ENCODE data around the gene CCDC28A. TPM values are rescaled to one million over a fixed set of nuclear protein-coding genes. Genes with fewer than 3 reads are reported as not detected.

The CCDC28A gene
- total RNA-seq (2021; ENCODE audit: unreplicated experiment), result 12.0 TPM
- 7.7 and 12.7 TPM in 2 replicates for polyA plus RNA-seq (2012)
- Bru-seq, nascent RNA, result percentile 64 among the genes with signal in this experiment
- BruChase-seq, experiment 1, labeled RNA remaining after a 6-hour chase, result percentile 65 among the genes with signal in this experiment
- BruChase-seq, experiment 2, labeled RNA remaining after a 2-hour chase, result percentile 53 among the genes with signal in this experiment
- long read RNA-seq, transcript CCDC28A-202 (6 exons, 1,505 nt), result major isoform, 12 of 15 reads
- long read RNA-seq, partial matches to known transcripts, result 0 of 15 reads
- long read RNA-seq, other reads (novel, unspliced or antisense), result 3 of 15 reads

GRCh38 chr6:138773177-138774091 lies at the start of gene CCDC28A:
CCDC28A (plus strand) TSS chr6:138773769; CDS start chr6:138776121, 2,352 bp downstream.
- BruUV-seq (replicated peaks), result no TSS peak
- H4K20me1 ChIP-seq (ENCODE audit: insufficient read depth), result peaks cover 3% of the 10 kb centered on the region; the same call in 1 of the 2 replicates
- no peaks in the 10 kb centered on the region for H3K9me3 ChIP-seq (ENCODE audit: control insufficient read depth in 1 of 2, insufficient read depth in 1 of 2, low read depth in 1 of 2, low read length in 2 of 2)
- ChIA-PET POLR2A (interaction anchor here (0.6 to 0.7 kb wide), 4 partner anchors 9 to 888 kb away, joined by 3 to 4 read pairs (median 3); no protein-coding TSS in a partner anchor), RAD21 (ENCODE audit: low non-redundant PET in 1 of 2, low total read pairs in 2 of 2, uncharacterized antibody in 2 of 2, unreplicated experiment in 2 of 2) (no interaction called here), CTCF (interaction anchor here (0.8 to 1.2 kb wide), 3 partner anchors 9 to 591 kb away, joined by 3 to 5 read pairs (median 4); no protein-coding TSS in a partner anchor)
- H3K4me3 ChIP-seq (replicated peaks in 1 of 2; ENCODE audit: low read depth in 1 of 2, low read length in 2 of 2), result peak within 1 kb of the TSS; percentile 78 to 93
- DNase-seq (ENCODE audit: low read depth, low spot score) (peak; percentile 93), ATAC-seq (peak; percentile 92)
- H3K27ac ChIP-seq (ENCODE audit: low read depth, low read length), result peak within 1 kb of the TSS; percentile 82
- intact Hi-C loops (cut with micrococcal nuclease), result no loop called here
- peak within 1 kb of the TSS; percentile 52 for H3K9ac ChIP-seq (ENCODE audit: low read length)
- no peaks in the 10 kb centered on the region for H3K36me3 ChIP-seq (ENCODE audit: control insufficient read depth in 1 of 2, insufficient read depth in 2 of 2, low read length in 2 of 2)
- H3K4me1 ChIP-seq (ENCODE audit: control insufficient read depth in 1 of 2, insufficient read depth in 2 of 2, low read length in 2 of 2), result peaks cover 2 to 14% of the 10 kb centered on the region in 2 experiments; a peak in 3 of 4 replicates
- H3K79me2 ChIP-seq (ENCODE audit: insufficient read depth, low read length), result no peaks in the 10 kb centered on the region
- no peaks in the 10 kb centered on the region for H3K9me2 ChIP-seq (ENCODE audit: insufficient read depth)
- H3K27me3 ChIP-seq (ENCODE audit: insufficient read depth, low read length), result no peaks in the 10 kb centered on the region
- peak within 1 kb of the TSS; percentile 60 for H2AFZ ChIP-seq (ENCODE audit: low read depth, low read length, poor library complexity, severe bottlenecking)
- peak within 1 kb of the TSS; percentile 73 for H3K4me2 ChIP-seq (ENCODE audit: low read length)
- no peak for TF ChIP-seq CEBPB (IDR thresholded peaks at IDR 0.05; ENCODE audit: low read depth)
- TF ChIP-seq RAD21 (IDR thresholded peaks at IDR 0.05; ENCODE audit: low read depth), result no peak
- TF ChIP-seq ELF1 (IDR thresholded peaks at IDR 0.05; ENCODE audit: borderline replicate concordance, low read depth), result peak; percentile 90
- TF ChIP-seq ATF3 (IDR thresholded peaks at IDR 0.05), result no peak
- peak; percentile 91; the same call in 1 of the 2 replicates for TF ChIP-seq SIN3A (IDR thresholded peaks at IDR 0.05; ENCODE audit: low read depth)
- TF ChIP-seq TCF7L2 (IDR thresholded peaks at IDR 0.05; ENCODE audit: borderline replicate concordance, extremely low read depth, insufficient read depth, insufficient read length), result no peak
- no peak for TF ChIP-seq ZFX (IDR thresholded peaks at IDR 0.05)
- TF ChIP-seq, protein P1, sequence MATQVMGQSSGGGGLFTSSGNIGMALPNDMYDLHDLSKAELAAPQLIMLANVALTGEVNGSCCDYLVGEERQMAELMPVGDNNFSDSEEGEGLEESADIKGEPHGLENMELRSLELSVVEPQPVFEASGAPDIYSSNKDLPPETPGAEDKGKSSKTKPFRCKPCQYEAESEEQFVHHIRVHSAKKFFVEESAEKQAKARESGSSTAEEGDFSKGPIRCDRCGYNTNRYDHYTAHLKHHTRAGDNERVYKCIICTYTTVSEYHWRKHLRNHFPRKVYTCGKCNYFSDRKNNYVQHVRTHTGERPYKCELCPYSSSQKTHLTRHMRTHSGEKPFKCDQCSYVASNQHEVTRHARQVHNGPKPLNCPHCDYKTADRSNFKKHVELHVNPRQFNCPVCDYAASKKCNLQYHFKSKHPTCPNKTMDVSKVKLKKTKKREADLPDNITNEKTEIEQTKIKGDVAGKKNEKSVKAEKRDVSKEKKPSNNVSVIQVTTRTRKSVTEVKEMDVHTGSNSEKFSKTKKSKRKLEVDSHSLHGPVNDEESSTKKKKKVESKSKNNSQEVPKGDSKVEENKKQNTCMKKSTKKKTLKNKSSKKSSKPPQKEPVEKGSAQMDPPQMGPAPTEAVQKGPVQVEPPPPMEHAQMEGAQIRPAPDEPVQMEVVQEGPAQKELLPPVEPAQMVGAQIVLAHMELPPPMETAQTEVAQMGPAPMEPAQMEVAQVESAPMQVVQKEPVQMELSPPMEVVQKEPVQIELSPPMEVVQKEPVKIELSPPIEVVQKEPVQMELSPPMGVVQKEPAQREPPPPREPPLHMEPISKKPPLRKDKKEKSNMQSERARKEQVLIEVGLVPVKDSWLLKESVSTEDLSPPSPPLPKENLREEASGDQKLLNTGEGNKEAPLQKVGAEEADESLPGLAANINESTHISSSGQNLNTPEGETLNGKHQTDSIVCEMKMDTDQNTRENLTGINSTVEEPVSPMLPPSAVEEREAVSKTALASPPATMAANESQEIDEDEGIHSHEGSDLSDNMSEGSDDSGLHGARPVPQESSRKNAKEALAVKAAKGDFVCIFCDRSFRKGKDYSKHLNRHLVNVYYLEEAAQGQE (IDR thresholded peaks at IDR 0.05; ENCODE audit: low read depth), result no peak
- peak; percentile 81 for TF ChIP-seq MAX (IDR thresholded peaks at IDR 0.05)
- TF ChIP-seq FOSL1 (IDR thresholded peaks at IDR 0.05; ENCODE audit: low read depth), result no peak
- no peak for TF ChIP-seq EGR1 (IDR thresholded peaks at IDR 0.05; ENCODE audit: low read depth)
- no peak for TF ChIP-seq CBX3 (IDR thresholded peaks at IDR 0.05; ENCODE audit: low read depth)
- TF ChIP-seq, protein P2, sequence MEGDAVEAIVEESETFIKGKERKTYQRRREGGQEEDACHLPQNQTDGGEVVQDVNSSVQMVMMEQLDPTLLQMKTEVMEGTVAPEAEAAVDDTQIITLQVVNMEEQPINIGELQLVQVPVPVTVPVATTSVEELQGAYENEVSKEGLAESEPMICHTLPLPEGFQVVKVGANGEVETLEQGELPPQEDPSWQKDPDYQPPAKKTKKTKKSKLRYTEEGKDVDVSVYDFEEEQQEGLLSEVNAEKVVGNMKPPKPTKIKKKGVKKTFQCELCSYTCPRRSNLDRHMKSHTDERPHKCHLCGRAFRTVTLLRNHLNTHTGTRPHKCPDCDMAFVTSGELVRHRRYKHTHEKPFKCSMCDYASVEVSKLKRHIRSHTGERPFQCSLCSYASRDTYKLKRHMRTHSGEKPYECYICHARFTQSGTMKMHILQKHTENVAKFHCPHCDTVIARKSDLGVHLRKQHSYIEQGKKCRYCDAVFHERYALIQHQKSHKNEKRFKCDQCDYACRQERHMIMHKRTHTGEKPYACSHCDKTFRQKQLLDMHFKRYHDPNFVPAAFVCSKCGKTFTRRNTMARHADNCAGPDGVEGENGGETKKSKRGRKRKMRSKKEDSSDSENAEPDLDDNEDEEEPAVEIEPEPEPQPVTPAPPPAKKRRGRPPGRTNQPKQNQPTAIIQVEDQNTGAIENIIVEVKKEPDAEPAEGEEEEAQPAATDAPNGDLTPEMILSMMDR (IDR thresholded peaks at IDR 0.05 in 2 of 3, conservative IDR thresholded peaks at IDR 0.05 in 1 of 3; ENCODE audit: borderline replicate concordance in 1 of 3, insufficient read depth in 1 of 3, low read depth in 2 of 3, low read length in 2 of 3), result no peak
- TF ChIP-seq SRF (IDR thresholded peaks at IDR 0.05; ENCODE audit: low read depth), result peak; percentile 30; the same call in 1 of the 2 replicates
- TF ChIP-seq JUND (IDR thresholded peaks at IDR 0.05), result no peak
- peak; percentile 51 for TF ChIP-seq POLR2AphosphoS5 (IDR thresholded peaks at IDR 0.05; ENCODE audit: low read depth, low read length)
- no peak for TF ChIP-seq EZH2phosphoT487 (IDR thresholded peaks at IDR 0.05; ENCODE audit: borderline replicate concordance)
- peak; percentile 86 for TF ChIP-seq POLR2A (IDR thresholded peaks at IDR 0.05; ENCODE audit: borderline replicate concordance, extremely low read depth, insufficient read depth, insufficient read length)
- TF ChIP-seq YY1 (IDR thresholded peaks at IDR 0.05; ENCODE audit: extremely low read depth, insufficient replicate concordance, low read depth, low read length), result peak; percentile 68
- no peak for TF ChIP-seq EZH2 (IDR thresholded peaks at IDR 0.05)

Data from HCT116 (cell line).